ENCODE measurements around the gene AKR7A2. TPM values are rescaled to one million over a fixed set of nuclear protein-coding genes. Genes with fewer than 3 reads are reported as not detected.
"Not testable (repeated sequence)": the region's sequence is repeated elsewhere in the genome, so short reads cannot be mapped to it uniquely, and the experiment has no call there.

The AKR7A2 gene
- total RNA-seq, 1 experiment from 2014 or later: 86.6 TPM

GRCh38 chr1:19257178-19257914 is 54.6 kb downstream of the AKR7A2 start:
- TF ChIP-seq POLR2AphosphoS5 (IDR thresholded peaks at IDR 0.05; ENCODE audit: low read depth, low read length) (no peak), REST (IDR thresholded peaks at IDR 0.05; ENCODE audit: insufficient read depth in 1 of 2, low read depth in 2 of 2, low read length in 1 of 2) (no peak), SIN3A (IDR thresholded peaks at IDR 0.05; ENCODE audit: borderline replicate concordance, insufficient read depth, low read depth, low read length) (no peak), CTCF (IDR thresholded peaks at IDR 0.05) (no peak), TCF7L2 (IDR thresholded peaks at IDR 0.05; ENCODE audit: low read depth, low read length) (no peak)
- no peak for DNase-seq (ENCODE audit: low read depth, low spot score)
- Histone ChIP-seq H3K27me3 (ENCODE audit: control insufficient read depth, insufficient read depth, low read length) (no peaks in the 10 kb centered on the region), H3K36me3 (ENCODE audit: control insufficient read depth, insufficient read depth, low read length) (peaks cover 12% of the 10 kb centered on the region; the same call in 1 of the 2 replicates), H3K4me1 (ENCODE audit: control insufficient read depth, insufficient read depth, low read length) (peaks cover 15% of the 10 kb centered on the region), H3K4me3 (ENCODE audit: low read depth in 2 of 2, low read length in 2 of 2) (no peak overlapping the region), H3K9me3 (ENCODE audit: control insufficient read depth, insufficient read depth, low read depth, low read length) (no peaks in the 10 kb centered on the region), H3K27ac (ENCODE audit: low read length) (no peak overlapping the region)
- intact Hi-C loops (cut with micrococcal nuclease; ENCODE audit: unreplicated experiment): no loop called here
- in situ Hi-C loops (cut with HindIII; ENCODE audit: low pct_unique_long_range_greater_than_20kb, low sequenced_read_pairs): no loop called here
- no peak for ATAC-seq
- POLR2A ChIA-PET: no interaction called here
- CTCF ChIA-PET: no interaction called here
- no TSS peak for BruUV-seq (replicated peaks)

- ATAC-seq; H3K27me3 ChIP-seq (ENCODE audit: control insufficient read depth, insufficient read depth, low read length); H3K9me3 ChIP-seq (ENCODE audit: control insufficient read depth, insufficient read depth, low read depth, low read length); in situ Hi-C loops (cut with HindIII; ENCODE audit: low pct_unique_long_range_greater_than_20kb, low sequenced_read_pairs); H3K4me3 ChIP-seq (ENCODE audit: low read depth in 2 of 2, low read length in 2 of 2); CTCF ChIA-PET; BruUV-seq (replicated peaks); DNase-seq (ENCODE audit: low read depth, low spot score); intact Hi-C loops (cut with micrococcal nuclease; ENCODE audit: unreplicated experiment); POLR2A ChIA-PET; H3K27ac ChIP-seq (ENCODE audit: low read length): not testable (repeated sequence)
- Histone ChIP-seq H3K36me3 (ENCODE audit: control insufficient read depth, insufficient read depth, low read length) (peaks cover 12% of the 10 kb centered on the region; the same call in 1 of the 2 replicates), H3K4me1 (ENCODE audit: control insufficient read depth, insufficient read depth, low read length) (peaks cover 15% of the 10 kb centered on the region)
Observed at GRCh38 chr1:19256301-19256700, 55.6 kb downstream of the AKR7A2 start.

- Histone ChIP-seq H3K36me3 (ENCODE audit: control insufficient read depth, insufficient read depth, low read length) (peaks cover 12% of the 10 kb centered on the region; the same call in 1 of the 2 replicates), H3K9me3 (ENCODE audit: control insufficient read depth, insufficient read depth, low read depth, low read length) (no peaks in the 10 kb centered on the region), H3K4me1 (ENCODE audit: control insufficient read depth, insufficient read depth, low read length) (peaks cover 19% of the 10 kb centered on the region), H3K27ac (ENCODE audit: low read length) (no peak overlapping the region), H3K27me3 (ENCODE audit: control insufficient read depth, insufficient read depth, low read length) (no peaks in the 10 kb centered on the region), H3K4me3 (ENCODE audit: low read depth in 2 of 2, low read length in 2 of 2) (no peak overlapping the region)
- intact Hi-C loops (cut with micrococcal nuclease; ENCODE audit: unreplicated experiment) (no loop called here), in situ Hi-C loops (cut with HindIII; ENCODE audit: low pct_unique_long_range_greater_than_20kb, low sequenced_read_pairs) (no loop called here)
- BruUV-seq (replicated peaks): no TSS peak
- DNase-seq (ENCODE audit: low read depth, low spot score) (no peak), ATAC-seq (no peak)
- TF ChIP-seq TCF7L2 (IDR thresholded peaks at IDR 0.05; ENCODE audit: low read depth, low read length) (no peak), CTCF (IDR thresholded peaks at IDR 0.05) (no peak), REST (IDR thresholded peaks at IDR 0.05; ENCODE audit: insufficient read depth in 1 of 2, low read depth in 2 of 2, low read length in 1 of 2) (no peak), SIN3A (IDR thresholded peaks at IDR 0.05; ENCODE audit: borderline replicate concordance, insufficient read depth, low read depth, low read length) (no peak), POLR2AphosphoS5 (IDR thresholded peaks at IDR 0.05; ENCODE audit: low read depth, low read length) (no peak)
- ChIA-PET CTCF (interaction anchor here (0.7 kb wide), 1 partner anchor 245 kb away, joined by 4 read pairs; no protein-coding TSS in a partner anchor), POLR2A (no interaction called here)
Observed at GRCh38 chr1:19255288-19255687, 56.7 kb downstream of the AKR7A2 start.

Measured in Panc1 (cell line).